ENCODE measurements around the gene CD7. TPM values are rescaled to one million over a fixed set of nuclear protein-coding genes. Genes with fewer than 3 reads are reported as not detected.

CD7 gene
- total RNA-seq, 1 donor from 2014 or later: not detected

DNA sequence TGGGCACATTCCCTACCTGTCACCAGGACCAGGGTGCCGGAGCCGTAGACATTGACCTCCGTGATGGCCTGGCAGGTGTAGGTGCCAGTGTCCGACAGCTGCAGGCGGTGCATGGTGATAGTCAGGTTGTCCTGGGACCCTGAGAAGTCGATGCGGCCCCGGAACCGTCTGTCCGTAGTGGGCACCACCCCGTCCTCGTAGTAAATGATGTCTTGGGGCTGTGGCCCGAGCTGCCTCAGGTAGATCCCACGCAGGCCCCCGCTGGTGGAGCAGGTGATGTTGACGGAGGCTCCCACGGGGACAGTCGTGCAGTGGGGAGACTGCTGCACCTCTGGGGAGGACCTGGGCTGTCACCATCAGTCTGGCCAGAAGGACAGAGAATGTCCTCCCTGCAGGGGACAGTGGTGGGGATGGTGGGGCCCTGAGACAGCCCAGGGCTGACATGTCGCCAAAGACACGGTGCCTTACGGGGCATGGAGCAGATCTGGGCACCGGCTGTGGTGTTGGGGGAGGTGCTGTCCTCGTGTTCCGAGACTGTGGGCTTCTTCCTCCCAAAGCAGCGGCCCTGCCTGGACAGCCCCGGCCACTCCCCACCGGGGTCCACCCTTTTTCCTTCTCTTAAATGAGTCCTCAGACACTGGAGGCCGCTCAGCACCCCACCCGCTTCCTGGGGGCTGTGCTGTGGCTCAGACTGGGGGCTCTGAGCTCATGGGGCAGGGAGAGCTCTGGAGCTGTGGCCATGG, 586 bp downstream of the CD7 start:
- Histone ChIP-seq H3K4me2 (no peak overlapping the region), H3K27ac (no peak overlapping the region), H2AFZ (replicated peaks) (no peak overlapping the region), H3K36me3 (no peaks in the 10 kb centered on the region), H3K4me1 (peaks cover 22% of the 10 kb centered on the region), H3K27me3 (peaks cover 13% of the 10 kb centered on the region), H3K79me2 (ENCODE audit: low read depth) (no peaks in the 10 kb centered on the region), H3K4me3 (no peak overlapping the region), H4K20me1 (ENCODE audit: low read depth) (no peaks in the 10 kb centered on the region), H3F3A (ENCODE audit: low read depth) (peaks cover 28% of the 10 kb centered on the region), H3K9me3 (ENCODE audit: low read depth) (no peaks in the 10 kb centered on the region), H3K9ac (no peak overlapping the region)
- Mint-ChIP-seq H3K4me1 (peaks cover 20% of the 10 kb centered on the region), H3K36me3 (no peaks in the 10 kb centered on the region), H3K4me3 (no peak overlapping the region), H3K9me3 (no peaks in the 10 kb centered on the region), H3K27ac (no peak overlapping the region), H3K27me3 (ENCODE audit: insufficient read depth, low read depth) (peaks cover 9% of the 10 kb centered on the region)
- DNase-seq (ENCODE audit: low spot score): no peak
- TF ChIP-seq, protein P1, sequence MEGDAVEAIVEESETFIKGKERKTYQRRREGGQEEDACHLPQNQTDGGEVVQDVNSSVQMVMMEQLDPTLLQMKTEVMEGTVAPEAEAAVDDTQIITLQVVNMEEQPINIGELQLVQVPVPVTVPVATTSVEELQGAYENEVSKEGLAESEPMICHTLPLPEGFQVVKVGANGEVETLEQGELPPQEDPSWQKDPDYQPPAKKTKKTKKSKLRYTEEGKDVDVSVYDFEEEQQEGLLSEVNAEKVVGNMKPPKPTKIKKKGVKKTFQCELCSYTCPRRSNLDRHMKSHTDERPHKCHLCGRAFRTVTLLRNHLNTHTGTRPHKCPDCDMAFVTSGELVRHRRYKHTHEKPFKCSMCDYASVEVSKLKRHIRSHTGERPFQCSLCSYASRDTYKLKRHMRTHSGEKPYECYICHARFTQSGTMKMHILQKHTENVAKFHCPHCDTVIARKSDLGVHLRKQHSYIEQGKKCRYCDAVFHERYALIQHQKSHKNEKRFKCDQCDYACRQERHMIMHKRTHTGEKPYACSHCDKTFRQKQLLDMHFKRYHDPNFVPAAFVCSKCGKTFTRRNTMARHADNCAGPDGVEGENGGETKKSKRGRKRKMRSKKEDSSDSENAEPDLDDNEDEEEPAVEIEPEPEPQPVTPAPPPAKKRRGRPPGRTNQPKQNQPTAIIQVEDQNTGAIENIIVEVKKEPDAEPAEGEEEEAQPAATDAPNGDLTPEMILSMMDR (IDR thresholded peaks at IDR 0.05): no peak
- TF ChIP-seq EZH2 (IDR thresholded peaks at IDR 0.05) (no peak), EZH2phosphoT487 (IDR thresholded peaks at IDR 0.05) (no peak)

DNA sequence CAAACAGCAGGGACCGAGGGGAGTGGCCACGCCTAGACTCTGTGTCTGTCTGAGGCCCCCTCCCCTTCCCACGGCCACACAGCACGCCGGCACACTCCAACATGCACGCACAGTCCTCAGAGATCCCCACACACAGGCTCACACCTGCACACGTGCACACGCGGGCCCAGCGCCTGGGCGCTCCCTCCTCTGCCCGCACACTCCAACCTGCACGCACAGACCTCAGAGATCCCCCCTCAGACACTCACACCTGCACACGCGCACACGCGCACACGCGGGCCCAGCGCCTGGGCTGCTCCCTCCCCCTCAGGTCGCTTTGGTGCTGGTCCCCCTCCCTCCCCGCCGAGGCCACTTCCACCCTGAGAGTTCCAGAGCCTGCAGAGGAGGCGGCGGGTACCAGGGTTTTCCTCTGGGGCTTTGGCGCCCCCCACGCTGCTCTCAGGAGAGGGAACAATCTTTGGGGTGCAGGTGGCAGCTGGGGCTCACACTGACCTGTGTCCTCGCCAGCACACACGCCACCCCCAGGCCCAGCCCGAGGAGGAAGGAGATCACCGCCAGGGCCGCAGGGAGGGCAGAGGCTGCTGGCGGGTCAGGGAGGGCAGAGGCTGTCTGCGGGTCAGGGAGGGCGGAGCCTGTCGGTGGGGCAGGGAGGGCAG, 1.6 kb downstream of the CD7 start:
- Mint-ChIP-seq H3K36me3 (no peaks in the 10 kb centered on the region), H3K27ac (peak overlapping the region; percentile 95), H3K4me1 (peaks cover 17% of the 10 kb centered on the region), H3K4me3 (no peak overlapping the region), H3K27me3 (ENCODE audit: insufficient read depth, low read depth) (peaks cover 7% of the 10 kb centered on the region), H3K9me3 (no peaks in the 10 kb centered on the region)
- Histone ChIP-seq H3K4me3 (no peak overlapping the region), H3K36me3 (no peaks in the 10 kb centered on the region), H3K4me2 (peak overlapping the region; percentile 47), H3K4me1 (peaks cover 19% of the 10 kb centered on the region), H2AFZ (replicated peaks) (no peak overlapping the region), H3K27me3 (peaks cover 3% of the 10 kb centered on the region), H3K79me2 (ENCODE audit: low read depth) (no peaks in the 10 kb centered on the region), H3F3A (ENCODE audit: low read depth) (peaks cover 28% of the 10 kb centered on the region), H3K9ac (no peak overlapping the region), H3K9me3 (ENCODE audit: low read depth) (no peaks in the 10 kb centered on the region), H4K20me1 (ENCODE audit: low read depth) (no peaks in the 10 kb centered on the region), H3K27ac (no peak overlapping the region)
- DNase-seq (ENCODE audit: low spot score): peak; percentile 58
- TF ChIP-seq EZH2 (IDR thresholded peaks at IDR 0.05) (no peak), EZH2phosphoT487 (IDR thresholded peaks at IDR 0.05) (no peak)
- TF ChIP-seq, protein P1 (IDR thresholded peaks at IDR 0.05): no peak

DNA sequence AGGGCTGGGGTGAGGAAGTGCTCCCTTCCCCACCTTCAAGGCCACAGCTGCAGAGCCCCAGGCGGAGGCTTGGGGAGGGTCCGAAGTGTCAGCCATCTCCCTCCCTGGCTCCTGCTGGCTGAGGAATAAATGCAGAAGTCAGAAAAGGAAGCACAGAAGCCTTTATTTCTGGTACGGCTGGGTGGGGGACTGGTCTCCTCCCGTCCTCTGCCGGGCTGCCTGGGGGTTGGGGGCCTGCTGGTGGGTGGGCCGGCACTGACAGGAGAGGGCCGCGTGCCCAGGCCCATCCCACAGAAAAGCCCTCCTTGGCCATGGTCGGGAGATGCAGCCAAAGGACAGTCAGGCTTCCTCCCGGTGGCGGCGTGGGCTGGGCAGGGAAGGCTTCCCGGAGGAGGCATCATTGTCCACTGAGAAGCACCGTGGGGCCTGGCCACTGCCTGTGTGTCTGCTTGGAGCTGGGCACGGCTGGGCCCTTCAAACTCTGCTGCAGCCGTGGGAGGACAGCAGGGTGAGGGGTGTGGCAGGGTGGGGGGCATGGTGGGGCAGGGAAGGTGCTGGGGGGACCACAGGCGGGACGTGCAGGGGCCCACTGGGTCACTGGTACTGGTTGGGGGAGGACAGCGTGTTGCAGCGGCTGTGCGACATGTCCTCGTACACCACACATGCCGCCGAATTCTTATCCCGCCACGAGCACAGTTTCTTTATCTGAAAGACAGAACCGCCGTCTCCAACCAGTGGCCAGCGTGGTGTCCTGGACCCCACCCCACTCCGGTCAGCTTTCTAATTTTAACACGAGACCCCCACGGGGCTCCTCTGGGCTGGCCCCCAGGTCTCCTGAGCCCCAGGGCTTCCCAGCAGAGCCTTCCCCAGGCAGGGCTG, 2.4 kb downstream of the CD7 start:
- Histone ChIP-seq H2AFZ (replicated peaks) (no peak overlapping the region), H3K4me2 (no peak overlapping the region), H3K4me1 (peaks cover 19% of the 10 kb centered on the region), H3K27me3 (no peaks in the 10 kb centered on the region), H3K36me3 (no peaks in the 10 kb centered on the region), H3K9me3 (ENCODE audit: low read depth) (no peaks in the 10 kb centered on the region), H3F3A (ENCODE audit: low read depth) (peaks cover 22% of the 10 kb centered on the region), H3K9ac (no peak overlapping the region), H3K27ac (no peak overlapping the region), H3K4me3 (no peak overlapping the region), H3K79me2 (ENCODE audit: low read depth) (no peaks in the 10 kb centered on the region), H4K20me1 (ENCODE audit: low read depth) (no peaks in the 10 kb centered on the region)
- Mint-ChIP-seq H3K27me3 (ENCODE audit: insufficient read depth, low read depth) (peaks cover 8% of the 10 kb centered on the region), H3K4me1 (peaks cover 17% of the 10 kb centered on the region), H3K27ac (no peak overlapping the region), H3K36me3 (no peaks in the 10 kb centered on the region), H3K9me3 (no peaks in the 10 kb centered on the region), H3K4me3 (no peak overlapping the region)
- no peak for TF ChIP-seq EZH2phosphoT487 (IDR thresholded peaks at IDR 0.05)
- TF ChIP-seq, protein P1 (IDR thresholded peaks at IDR 0.05): no peak
- no peak for TF ChIP-seq EZH2 (IDR thresholded peaks at IDR 0.05)
- no peak for DNase-seq (ENCODE audit: low spot score)

Measured in neural progenitor cell (in vitro differentiated cells).